AG09309 (cell line): ENCODE data around the gene CDC14B.

ENCODE experiments used
- DNase-seq: peaks from one replicate; pipeline ENCODE4 v3.0.0-alpha.2; 2010; ENCODE audit warnings: low read depth
- H3K4me3 ChIP-seq: 2 replicates; pipeline ENCODE4 v1.5.1; 2011; ENCODE audit warnings: mild to moderate bottlenecking, low read depth, low read length, moderate library complexity; ENCODE audit not compliant: control insufficient read depth
- CTCF ChIP-seq: IDR thresholded peaks from 2 replicates; pipeline ENCODE4 v1.5.1; 2011; ENCODE audit warnings: mild to moderate bottlenecking, low read depth, low read length, inconsistent platforms; ENCODE audit not compliant: insufficient read depth, control insufficient read depth; ENCODE audit errors: missing control alignments

Gene CDC14B

GRCh38 chr9:96499257-96499656 is 120.4 kb downstream of the CDC14B start:
- H3K4me3 ChIP-seq, result no peak overlapping the region
- no peak for TF ChIP-seq CTCF

DNA sequence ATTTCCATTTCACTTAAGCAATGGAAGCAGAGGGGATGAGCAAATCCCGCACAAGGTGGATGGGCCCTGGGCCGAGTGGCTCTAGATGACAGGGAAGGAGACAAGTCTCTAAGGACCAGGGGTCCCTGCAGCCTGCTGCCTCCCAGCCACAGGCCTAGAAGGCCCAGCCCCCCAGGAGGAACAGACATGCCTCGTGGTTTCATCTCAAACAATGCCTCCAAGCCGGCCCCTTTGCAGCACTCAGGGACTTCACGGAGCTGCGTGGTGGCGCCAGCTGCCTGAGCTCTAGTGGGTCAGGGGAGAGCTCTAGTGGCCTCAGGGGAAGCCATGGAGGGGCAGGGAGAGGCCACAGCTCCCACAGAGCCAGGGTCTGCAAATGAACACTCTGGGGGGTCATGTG is 120.8 kb downstream of the CDC14B start:
- H3K4me3 ChIP-seq, result no peak overlapping the region
- no peak for DNase-seq
- TF ChIP-seq CTCF, result no peak

More at GRCh38 chr9:96499257-96499656, 120.4 kb downstream of the CDC14B start:
- no peak for DNase-seq

DNA sequence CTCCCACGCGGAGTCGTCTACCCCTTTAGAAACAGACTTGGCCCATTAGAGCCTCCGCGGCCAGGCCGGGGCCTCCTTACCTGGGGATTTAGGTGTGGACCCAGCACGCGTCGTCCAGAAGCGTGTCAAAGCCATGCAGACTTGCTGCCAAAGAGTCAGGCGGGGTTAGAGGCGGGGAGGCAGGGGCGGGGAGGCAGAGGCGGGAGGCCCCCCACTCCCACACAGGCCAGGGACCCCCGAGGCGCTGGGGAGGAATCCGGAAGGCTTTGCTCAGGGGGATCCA is 122.6 kb downstream of the CDC14B start:
- no peak for DNase-seq
- no peak for TF ChIP-seq CTCF
- no peak overlapping the region for H3K4me3 ChIP-seq

DNA sequence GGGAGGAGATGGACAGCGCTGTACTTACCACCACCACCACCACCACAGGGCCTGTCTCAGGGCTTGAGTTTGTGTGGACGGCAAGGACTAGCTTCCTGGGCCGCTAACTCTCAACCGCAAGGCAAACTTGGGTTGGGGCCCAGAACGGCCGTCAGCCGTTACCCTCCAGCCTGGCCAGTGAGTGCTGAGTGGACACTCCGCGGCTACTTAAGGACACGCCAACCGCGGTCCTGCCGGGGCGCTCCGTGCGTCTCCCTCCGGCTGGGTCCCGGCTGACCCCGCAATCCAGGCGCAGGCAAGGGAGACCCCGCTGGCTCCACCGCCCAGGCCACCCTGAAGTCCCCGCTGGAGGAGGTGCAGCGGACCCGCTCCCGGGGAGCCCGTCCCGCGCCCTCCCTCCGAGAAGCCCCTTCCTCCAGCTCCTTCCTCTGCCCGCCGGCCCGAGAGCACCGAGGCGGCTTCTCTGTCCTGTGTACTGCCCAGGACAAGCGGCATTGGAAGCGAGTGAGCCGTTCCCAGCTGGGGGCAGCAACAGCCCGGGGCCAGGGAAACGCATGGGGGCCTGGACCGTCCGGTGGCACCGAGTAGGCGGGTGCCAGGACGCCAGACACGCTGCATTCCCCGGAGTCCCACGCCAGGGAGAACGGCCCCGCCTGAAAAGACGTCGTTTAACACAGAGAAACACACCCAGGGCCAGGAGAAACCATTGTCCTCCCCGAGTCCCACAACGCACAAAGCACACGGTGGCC is 123.1 kb downstream of the CDC14B start:
- no peak overlapping the region for H3K4me3 ChIP-seq
- DNase-seq, result no peak
- TF ChIP-seq CTCF, result no peak

- no peak for TF ChIP-seq CTCF
- no peak overlapping the region for H3K4me3 ChIP-seq
- peak; percentile 83 for DNase-seq
Observed at GRCh38 chr9:96495341-96495740, 124.3 kb downstream of the CDC14B start.

DNA sequence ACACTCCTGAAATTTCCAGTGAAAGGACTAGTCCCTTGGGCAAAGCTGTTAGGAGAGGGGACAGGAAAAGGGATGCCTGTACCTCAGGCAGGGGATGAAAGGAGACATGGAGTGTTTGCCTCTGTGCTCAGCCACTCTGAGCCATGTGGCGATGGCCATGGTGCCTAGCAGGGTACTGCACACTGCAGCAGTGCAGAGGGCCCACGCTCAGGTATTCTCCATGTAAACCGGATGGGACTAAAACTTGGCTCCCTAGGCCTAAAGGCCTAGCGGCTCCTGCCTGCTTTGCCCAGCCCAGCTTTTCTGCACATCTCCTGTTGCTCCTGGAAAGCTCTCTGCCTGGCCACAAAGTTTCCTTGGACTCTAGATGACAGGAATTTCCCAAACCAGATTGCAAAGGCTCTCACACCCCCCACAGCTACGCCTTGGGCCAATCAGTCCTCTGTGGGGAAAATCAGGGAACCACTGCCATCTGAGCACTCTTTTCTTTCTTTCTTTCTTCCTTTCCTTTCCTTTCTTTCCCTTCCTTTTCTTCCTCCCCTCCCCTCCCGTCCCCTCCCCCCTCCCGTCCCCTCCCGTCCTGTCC is 125.3 kb downstream of the CDC14B start:
- TF ChIP-seq CTCF, result no peak
- no peak overlapping the region for H3K4me3 ChIP-seq
- DNase-seq, result no peak
